ENCODE data around the gene SLC2A2. TPM values are rescaled to one million over a fixed set of nuclear protein-coding genes. Genes with fewer than 3 reads are reported as not detected.

SLC2A2 gene
- total RNA-seq, 1 donor from 2014 or later: not detected

DNA sequence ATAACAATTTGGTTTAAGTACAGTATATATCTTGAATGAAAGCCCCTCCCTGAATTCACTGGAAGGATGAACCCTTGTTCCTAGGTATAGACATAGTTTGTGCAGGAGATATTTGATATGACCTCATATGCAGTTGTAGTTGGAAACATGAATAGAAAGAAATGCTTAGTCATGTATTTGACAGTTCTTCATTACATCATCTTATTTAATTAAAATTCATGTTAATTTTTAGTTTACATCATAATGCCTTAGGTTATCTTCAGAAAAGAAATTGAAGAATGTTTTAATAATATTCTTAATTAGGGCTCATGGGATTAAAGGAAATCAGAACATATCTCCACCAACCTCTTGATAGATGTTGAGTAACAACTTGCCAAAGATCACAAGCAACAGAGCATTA, 19.2 kb downstream of the SLC2A2 start:
- H3K4me1 Mint-ChIP-seq (ENCODE audit: low read depth, unreplicated experiment): no peaks in the 10 kb centered on the region
- TF ChIP-seq, protein P1, sequence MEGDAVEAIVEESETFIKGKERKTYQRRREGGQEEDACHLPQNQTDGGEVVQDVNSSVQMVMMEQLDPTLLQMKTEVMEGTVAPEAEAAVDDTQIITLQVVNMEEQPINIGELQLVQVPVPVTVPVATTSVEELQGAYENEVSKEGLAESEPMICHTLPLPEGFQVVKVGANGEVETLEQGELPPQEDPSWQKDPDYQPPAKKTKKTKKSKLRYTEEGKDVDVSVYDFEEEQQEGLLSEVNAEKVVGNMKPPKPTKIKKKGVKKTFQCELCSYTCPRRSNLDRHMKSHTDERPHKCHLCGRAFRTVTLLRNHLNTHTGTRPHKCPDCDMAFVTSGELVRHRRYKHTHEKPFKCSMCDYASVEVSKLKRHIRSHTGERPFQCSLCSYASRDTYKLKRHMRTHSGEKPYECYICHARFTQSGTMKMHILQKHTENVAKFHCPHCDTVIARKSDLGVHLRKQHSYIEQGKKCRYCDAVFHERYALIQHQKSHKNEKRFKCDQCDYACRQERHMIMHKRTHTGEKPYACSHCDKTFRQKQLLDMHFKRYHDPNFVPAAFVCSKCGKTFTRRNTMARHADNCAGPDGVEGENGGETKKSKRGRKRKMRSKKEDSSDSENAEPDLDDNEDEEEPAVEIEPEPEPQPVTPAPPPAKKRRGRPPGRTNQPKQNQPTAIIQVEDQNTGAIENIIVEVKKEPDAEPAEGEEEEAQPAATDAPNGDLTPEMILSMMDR (IDR thresholded peaks at IDR 0.05; ENCODE audit: partially characterized antibody, unreplicated experiment): no peak
- no peak for DNase-seq
- no peaks in the 10 kb centered on the region for H3K9me3 Mint-ChIP-seq (ENCODE audit: unreplicated experiment)
- no peak overlapping the region for H3K27ac Mint-ChIP-seq (ENCODE audit: unreplicated experiment)
- no peaks in the 10 kb centered on the region for H3K27me3 Mint-ChIP-seq (ENCODE audit: unreplicated experiment)
- H3K36me3 Mint-ChIP-seq (ENCODE audit: unreplicated experiment): no peaks in the 10 kb centered on the region
- H3K4me3 Mint-ChIP-seq (ENCODE audit: unreplicated experiment): no peak overlapping the region

DNA sequence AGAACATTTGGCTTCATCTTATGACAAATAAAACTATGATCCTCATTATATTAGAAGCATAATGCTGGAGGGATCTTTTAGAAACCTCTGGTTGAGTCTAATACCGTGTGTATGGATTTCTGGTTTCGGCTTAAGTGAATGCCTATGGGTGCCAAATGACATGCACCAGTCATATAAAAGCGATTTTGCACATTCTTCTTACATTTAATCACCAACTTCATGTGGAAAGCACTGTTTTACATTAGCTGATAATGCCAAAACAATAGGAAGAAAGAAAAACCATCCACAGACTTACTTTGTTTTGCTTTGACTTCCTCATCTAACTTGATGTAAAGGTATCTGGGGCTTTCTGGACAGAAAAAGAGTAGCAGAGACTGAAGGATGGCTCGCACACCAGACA, 20.9 kb downstream of the SLC2A2 start:
- Mint-ChIP-seq H3K4me1 (ENCODE audit: low read depth, unreplicated experiment) (no peaks in the 10 kb centered on the region), H3K27me3 (ENCODE audit: unreplicated experiment) (no peaks in the 10 kb centered on the region), H3K9me3 (ENCODE audit: unreplicated experiment) (no peaks in the 10 kb centered on the region), H3K36me3 (ENCODE audit: unreplicated experiment) (no peaks in the 10 kb centered on the region), H3K4me3 (ENCODE audit: unreplicated experiment) (no peak overlapping the region), H3K27ac (ENCODE audit: unreplicated experiment) (no peak overlapping the region)
- TF ChIP-seq, protein P1 (IDR thresholded peaks at IDR 0.05; ENCODE audit: partially characterized antibody, unreplicated experiment): no peak
- no peak for DNase-seq

DNA sequence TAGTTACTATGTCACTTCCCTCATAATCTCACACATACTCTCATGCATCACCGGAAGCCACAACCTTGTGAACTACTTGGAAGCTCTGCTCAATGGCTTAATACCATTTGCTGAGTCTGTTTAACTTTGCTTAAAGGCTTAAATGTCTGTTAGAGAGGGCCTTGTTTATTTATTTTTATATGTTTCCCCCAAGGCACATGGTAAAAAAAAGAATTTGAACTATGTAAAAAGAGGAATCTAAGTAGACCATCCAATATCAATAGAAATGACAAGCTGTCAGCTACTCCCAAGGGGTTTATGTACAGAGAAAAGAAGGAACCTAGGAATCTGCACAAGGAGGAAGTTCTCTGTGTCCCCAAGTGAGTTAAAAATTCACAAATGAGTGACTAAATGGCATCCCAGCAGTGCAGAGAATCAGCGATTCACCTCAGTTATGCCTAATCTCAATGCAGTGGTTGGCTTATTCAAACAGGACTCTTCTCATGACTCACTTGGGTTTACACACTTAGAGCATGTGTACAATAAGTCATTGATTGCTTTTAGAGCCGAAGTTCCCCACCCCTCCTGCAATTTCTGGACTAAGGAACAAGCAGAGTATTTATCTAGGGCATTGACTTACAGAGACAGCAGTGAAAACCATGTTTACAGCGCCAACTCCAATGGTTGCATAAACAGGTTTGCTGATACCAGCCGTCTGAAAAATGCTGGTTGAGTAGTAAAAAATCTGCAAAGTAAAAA, 24.4 kb downstream of the SLC2A2 start:
- TF ChIP-seq, protein P1 (IDR thresholded peaks at IDR 0.05; ENCODE audit: partially characterized antibody, unreplicated experiment): no peak
- no peak for DNase-seq
- Mint-ChIP-seq H3K4me1 (ENCODE audit: low read depth, unreplicated experiment) (no peaks in the 10 kb centered on the region), H3K36me3 (ENCODE audit: unreplicated experiment) (no peaks in the 10 kb centered on the region), H3K27ac (ENCODE audit: unreplicated experiment) (no peak overlapping the region), H3K9me3 (ENCODE audit: unreplicated experiment) (no peaks in the 10 kb centered on the region), H3K4me3 (ENCODE audit: unreplicated experiment) (no peak overlapping the region), H3K27me3 (ENCODE audit: unreplicated experiment) (no peaks in the 10 kb centered on the region)

DNA sequence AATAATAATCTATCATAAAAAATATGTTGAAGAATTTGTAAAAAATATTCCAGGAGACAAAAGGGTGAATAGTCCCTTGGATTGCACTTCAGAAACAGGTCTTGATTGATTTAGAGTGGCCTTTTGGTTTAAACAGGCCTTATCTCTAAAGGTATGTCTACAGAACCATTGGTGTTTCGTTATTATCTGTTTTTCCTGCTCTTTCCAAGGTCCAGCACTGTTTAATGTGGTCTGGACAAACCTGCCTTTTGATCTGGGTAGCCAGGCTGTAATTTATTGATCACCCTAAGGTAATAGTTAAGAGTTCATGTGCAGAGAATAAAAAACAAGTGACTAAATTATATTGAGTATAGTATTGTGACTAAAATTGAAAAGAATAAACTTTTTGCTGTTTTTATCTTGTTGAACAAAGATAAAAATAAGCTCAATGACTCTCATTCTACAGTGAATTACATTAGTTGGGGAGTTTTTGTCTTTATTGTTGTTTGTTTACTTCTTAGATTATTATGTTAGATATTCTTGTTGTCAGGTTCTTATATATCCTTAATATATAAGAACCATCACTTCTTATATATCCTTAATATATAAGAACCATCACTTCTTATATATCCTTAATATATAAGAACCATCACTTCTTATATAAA, 25.1 kb downstream of the SLC2A2 start:
- H3K9me3 Mint-ChIP-seq (ENCODE audit: unreplicated experiment): no peaks in the 10 kb centered on the region
- no peak for DNase-seq
- H3K36me3 Mint-ChIP-seq (ENCODE audit: unreplicated experiment): no peaks in the 10 kb centered on the region
- no peak overlapping the region for H3K4me3 Mint-ChIP-seq (ENCODE audit: unreplicated experiment)
- TF ChIP-seq, protein P1 (IDR thresholded peaks at IDR 0.05; ENCODE audit: partially characterized antibody, unreplicated experiment): no peak
- H3K27me3 Mint-ChIP-seq (ENCODE audit: unreplicated experiment): no peaks in the 10 kb centered on the region
- H3K27ac Mint-ChIP-seq (ENCODE audit: unreplicated experiment): no peak overlapping the region
- H3K4me1 Mint-ChIP-seq (ENCODE audit: low read depth, unreplicated experiment): no peaks in the 10 kb centered on the region

DNA sequence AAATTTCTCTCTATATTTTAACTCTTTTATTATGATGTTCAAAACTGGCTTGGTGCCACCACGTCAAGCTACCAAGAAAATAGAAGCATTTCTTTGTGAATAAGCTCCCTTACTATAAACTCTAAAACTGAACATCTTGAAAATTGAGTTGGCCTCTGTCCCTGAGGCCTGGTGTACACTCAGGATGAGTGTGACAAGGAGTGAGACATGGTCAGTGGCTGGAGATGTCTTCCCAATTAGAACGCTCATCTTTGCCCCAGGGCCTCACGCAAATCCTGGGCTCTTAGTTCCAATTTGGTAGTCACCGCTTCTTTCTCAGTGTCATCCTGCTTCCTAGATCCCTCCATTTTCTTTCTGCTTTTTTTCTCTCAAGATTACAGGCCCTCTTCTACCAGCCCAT, 26.2 kb downstream of the SLC2A2 start:
- TF ChIP-seq, protein P1 (IDR thresholded peaks at IDR 0.05; ENCODE audit: partially characterized antibody, unreplicated experiment): no peak
- Mint-ChIP-seq H3K27ac (ENCODE audit: unreplicated experiment) (no peak overlapping the region), H3K9me3 (ENCODE audit: unreplicated experiment) (no peaks in the 10 kb centered on the region), H3K4me1 (ENCODE audit: low read depth, unreplicated experiment) (no peaks in the 10 kb centered on the region), H3K27me3 (ENCODE audit: unreplicated experiment) (no peaks in the 10 kb centered on the region), H3K36me3 (ENCODE audit: unreplicated experiment) (no peaks in the 10 kb centered on the region), H3K4me3 (ENCODE audit: unreplicated experiment) (no peak overlapping the region)
- DNase-seq: no peak
